C4-2B (cell line): ENCODE measurements around the gene SKI.

ENCODE experiments used
- ZFX ChIP-seq: fragments of 450-650 bp; IDR thresholded peaks from 2 replicates; pipeline ENCODE4 v1.6.1; 2017
- TF ChIP-seq, protein P1 (sequence below): fragments of 450-650 bp; conservative IDR thresholded peaks from 2 replicates; pipeline ENCODE4 v1.5.1; 2017; ENCODE audit warnings: mild to moderate bottlenecking

DNA sequence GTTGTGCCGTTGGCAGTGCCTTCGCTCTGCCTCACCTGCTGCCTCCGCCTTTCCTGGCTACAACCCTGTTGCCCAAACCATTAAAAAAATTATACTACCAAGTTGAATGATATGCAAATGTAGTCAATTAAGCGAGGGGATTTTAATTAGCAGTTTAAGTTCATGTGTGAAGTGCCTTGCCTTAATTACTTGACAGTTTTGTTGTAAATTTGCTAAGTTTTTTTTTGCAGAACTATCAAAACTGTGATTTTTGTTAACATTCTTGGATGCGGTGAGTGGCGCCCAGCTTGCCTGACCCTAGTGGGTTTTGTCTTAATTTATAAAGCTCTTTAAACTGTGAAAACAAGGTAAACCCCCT, 10.9 kb downstream of the SKI start:
- TF ChIP-seq, protein P1, sequence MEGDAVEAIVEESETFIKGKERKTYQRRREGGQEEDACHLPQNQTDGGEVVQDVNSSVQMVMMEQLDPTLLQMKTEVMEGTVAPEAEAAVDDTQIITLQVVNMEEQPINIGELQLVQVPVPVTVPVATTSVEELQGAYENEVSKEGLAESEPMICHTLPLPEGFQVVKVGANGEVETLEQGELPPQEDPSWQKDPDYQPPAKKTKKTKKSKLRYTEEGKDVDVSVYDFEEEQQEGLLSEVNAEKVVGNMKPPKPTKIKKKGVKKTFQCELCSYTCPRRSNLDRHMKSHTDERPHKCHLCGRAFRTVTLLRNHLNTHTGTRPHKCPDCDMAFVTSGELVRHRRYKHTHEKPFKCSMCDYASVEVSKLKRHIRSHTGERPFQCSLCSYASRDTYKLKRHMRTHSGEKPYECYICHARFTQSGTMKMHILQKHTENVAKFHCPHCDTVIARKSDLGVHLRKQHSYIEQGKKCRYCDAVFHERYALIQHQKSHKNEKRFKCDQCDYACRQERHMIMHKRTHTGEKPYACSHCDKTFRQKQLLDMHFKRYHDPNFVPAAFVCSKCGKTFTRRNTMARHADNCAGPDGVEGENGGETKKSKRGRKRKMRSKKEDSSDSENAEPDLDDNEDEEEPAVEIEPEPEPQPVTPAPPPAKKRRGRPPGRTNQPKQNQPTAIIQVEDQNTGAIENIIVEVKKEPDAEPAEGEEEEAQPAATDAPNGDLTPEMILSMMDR, result no peak
- TF ChIP-seq ZFX, result no peak
